Measurements from ENCODE around the gene NELFA. TPM values are rescaled to one million over a fixed set of nuclear protein-coding genes. Genes with fewer than 3 reads are reported as not detected.

NELFA gene
- total and polyA plus RNA-seq, 12 donors: 8.8 to 19.7 (median 11.1) TPM

DNA sequence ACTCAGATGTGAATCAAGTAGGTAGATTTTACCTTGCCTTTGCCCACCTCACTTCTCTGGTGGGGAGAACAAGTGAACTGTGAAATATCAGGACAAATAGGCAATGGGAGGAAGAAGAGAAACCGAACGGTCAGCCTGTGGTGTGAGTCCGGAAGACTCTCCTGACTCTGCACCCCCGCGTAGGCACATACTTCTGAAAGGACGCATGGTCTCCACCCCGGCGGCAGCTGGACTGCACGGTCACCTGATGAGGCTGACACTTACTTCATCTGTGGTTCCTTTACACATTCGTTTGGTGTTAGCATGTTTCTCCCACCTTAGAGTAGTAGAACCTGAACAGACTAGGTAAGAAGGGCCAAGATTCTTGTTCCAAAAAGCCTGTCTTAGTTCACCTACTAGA is 58.4 kb downstream of the NELFA start:
- peaks cover 0 to 89% (median 8%) of the 10 kb centered on the region in 9 donors for H3K36me3 ChIP-seq
- WGBS, 2 donors: 94 to 95% methylated on average over 10 of the region's 10 CpGs
- DNase-seq (no peak), ATAC-seq (no peak)
- H3K4me1 ChIP-seq: peaks cover 0 to 3% (median 0%) of the 10 kb centered on the region in 9 donors
- no peak overlapping the region for H3K27ac ChIP-seq
- intact Hi-C loops (cut with DNase I): no loop called here
- H3K4me3 ChIP-seq: no peak overlapping the region
- TF ChIP-seq, protein P1, sequence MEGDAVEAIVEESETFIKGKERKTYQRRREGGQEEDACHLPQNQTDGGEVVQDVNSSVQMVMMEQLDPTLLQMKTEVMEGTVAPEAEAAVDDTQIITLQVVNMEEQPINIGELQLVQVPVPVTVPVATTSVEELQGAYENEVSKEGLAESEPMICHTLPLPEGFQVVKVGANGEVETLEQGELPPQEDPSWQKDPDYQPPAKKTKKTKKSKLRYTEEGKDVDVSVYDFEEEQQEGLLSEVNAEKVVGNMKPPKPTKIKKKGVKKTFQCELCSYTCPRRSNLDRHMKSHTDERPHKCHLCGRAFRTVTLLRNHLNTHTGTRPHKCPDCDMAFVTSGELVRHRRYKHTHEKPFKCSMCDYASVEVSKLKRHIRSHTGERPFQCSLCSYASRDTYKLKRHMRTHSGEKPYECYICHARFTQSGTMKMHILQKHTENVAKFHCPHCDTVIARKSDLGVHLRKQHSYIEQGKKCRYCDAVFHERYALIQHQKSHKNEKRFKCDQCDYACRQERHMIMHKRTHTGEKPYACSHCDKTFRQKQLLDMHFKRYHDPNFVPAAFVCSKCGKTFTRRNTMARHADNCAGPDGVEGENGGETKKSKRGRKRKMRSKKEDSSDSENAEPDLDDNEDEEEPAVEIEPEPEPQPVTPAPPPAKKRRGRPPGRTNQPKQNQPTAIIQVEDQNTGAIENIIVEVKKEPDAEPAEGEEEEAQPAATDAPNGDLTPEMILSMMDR (IDR thresholded peaks at IDR 0.05): no peak
- no peaks in the 10 kb centered on the region for H3K27me3 ChIP-seq
- no peaks in the 10 kb centered on the region for H3K9me3 ChIP-seq

DNA sequence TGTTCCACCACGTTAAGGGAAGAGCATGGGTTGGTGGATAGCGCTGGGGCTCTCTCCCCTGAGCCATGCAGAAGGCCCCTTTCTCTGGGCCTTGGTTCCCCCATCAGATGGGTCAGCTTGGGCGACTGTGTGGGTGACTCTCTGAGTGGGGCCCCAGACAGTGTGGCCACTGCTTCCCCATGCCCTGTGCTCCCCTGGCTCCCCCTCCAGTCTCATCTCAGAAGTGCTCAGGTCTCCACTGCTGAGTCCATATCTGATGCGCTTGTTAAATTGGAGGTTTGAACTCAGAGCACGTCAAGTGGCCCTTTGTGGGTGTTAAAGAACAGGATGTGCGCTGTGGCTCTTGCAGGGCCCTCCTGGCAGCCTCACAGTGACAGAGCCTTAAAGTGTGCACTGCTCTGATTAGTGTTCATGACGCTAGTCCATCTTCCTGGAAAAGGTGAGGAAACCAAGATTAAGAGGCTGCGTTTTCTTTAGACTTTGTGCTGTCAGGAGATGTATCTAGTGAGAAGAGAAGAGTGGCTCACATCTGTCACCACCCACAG is 59.8 kb downstream of the NELFA start:
- no peaks in the 10 kb centered on the region for H3K9me3 ChIP-seq
- no peaks in the 10 kb centered on the region for H3K27me3 ChIP-seq
- peaks cover 0 to 89% (median 0%) of the 10 kb centered on the region in 9 donors for H3K36me3 ChIP-seq
- peak in 1 of 8 donors; percentile 17 for ATAC-seq
- DNase-seq: no peak
- WGBS, 2 donors: 83 to 90% methylated on average over 8 of the region's 8 CpGs
- intact Hi-C loops (cut with DNase I): no loop called here
- no peak overlapping the region for H3K4me3 ChIP-seq
- peaks cover 0 to 3% (median 0%) of the 10 kb centered on the region in 9 donors for H3K4me1 ChIP-seq
- TF ChIP-seq, protein P1 (IDR thresholded peaks at IDR 0.05): no peak
- H3K27ac ChIP-seq: no peak overlapping the region

DNA sequence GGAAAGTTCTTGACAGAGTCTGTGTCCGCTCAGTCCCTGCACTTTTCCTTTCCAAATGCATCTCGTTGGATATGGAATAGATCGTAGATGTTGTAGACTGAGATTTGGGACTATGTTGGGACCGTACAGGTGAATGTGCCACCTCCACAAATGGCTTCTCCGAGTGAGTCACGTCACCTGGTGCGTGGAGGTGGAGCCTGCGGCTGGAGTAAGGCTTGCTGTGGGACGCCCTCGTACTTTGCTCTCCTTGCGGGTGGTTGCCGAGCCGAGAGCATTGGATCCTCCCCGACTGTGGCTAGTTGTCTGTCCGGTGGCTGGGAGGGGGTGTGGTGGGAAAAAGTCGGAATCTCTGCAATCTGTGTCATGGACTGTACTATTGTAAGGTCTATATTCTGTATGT is 60.5 kb downstream of the NELFA start:
- H3K4me3 ChIP-seq: no peak overlapping the region

DNA sequence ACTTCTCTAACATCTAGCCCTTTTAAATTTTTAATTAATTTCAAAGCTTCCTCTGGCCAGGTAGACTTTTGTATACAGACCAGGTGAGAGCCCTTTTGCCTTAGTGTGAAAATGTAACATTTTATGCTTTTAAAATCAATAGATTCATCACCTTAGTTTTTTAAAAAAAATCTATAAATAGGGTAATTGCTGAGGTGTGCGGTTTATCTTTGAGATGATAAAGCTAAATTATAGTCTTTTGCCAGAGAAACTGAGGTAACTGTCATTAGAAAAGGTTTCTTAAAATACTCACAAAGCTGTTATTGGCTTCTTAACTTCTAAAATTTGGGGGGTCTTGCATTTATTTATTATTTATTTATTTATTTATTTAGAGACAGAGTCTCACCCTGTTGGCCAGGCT is 62.9 kb downstream of the NELFA start:
- intact Hi-C loops (cut with DNase I): no loop called here
- H3K9me3 ChIP-seq: no peaks in the 10 kb centered on the region
- DNase-seq: no peak
- H3K4me1 ChIP-seq: peaks cover 0 to 7% (median under 1%) of the 10 kb centered on the region in 9 donors
- H3K27ac ChIP-seq: no peak overlapping the region
- H3K36me3 ChIP-seq: peaks cover 0 to 92% (median 10%) of the 10 kb centered on the region in 9 donors
- no peaks in the 10 kb centered on the region for H3K27me3 ChIP-seq
- no peak overlapping the region for H3K4me3 ChIP-seq
- TF ChIP-seq, protein P1 (IDR thresholded peaks at IDR 0.05): no peak
- WGBS, 2 donors: 97 to 100% methylated on average over 1 of the region's 1 CpG
- ATAC-seq: no peak

More for the DNA sequence above, 60.5 kb downstream of the NELFA start:
- WGBS, 2 donors: 94 to 95% methylated on average over 16 of the region's 16 CpGs
- TF ChIP-seq, protein P1 (IDR thresholded peaks at IDR 0.05): no peak
- H3K36me3 ChIP-seq: peaks cover 0 to 89% (median 0%) of the 10 kb centered on the region in 9 donors
- H3K27me3 ChIP-seq: no peaks in the 10 kb centered on the region
- intact Hi-C loops (cut with DNase I): no loop called here
- H3K27ac ChIP-seq: no peak overlapping the region
- no peak for ATAC-seq
- peaks cover 0 to 3% (median 0%) of the 10 kb centered on the region in 9 donors for H3K4me1 ChIP-seq
- no peak for DNase-seq
- H3K9me3 ChIP-seq: no peaks in the 10 kb centered on the region
